Astrocyte (in vitro differentiated cells and primary cell): Measurements from ENCODE around the gene VASN. TPM values are rescaled to one million over a fixed set of nuclear protein-coding genes. Genes with fewer than 3 reads are reported as not detected.
A peak's percentile ranks its signal among the peaks of the same experiment; 100 is the strongest.

Experiments used
- DNase-seq: peaks from one replicate; pipeline ENCODE4 v3.0.0-alpha.2; 2010; ENCODE audit warnings: low read depth
- FAIRE-seq: peaks from 2 replicates; lab custom pipeline; 2011; peaks lifted over from hg19 to GRCh38; lab: Jason Lieb, UNC
- H2AFZ ChIP-seq: 2 replicates; pipeline ENCODE4 v1.6.0; 2012; ENCODE audit warnings: low read depth, low read length, inconsistent platforms
- H3K27ac ChIP-seq: 2 replicates; pipeline ENCODE4 v1.5.1; 2011; ENCODE audit warnings: low read depth, low read length, inconsistent platforms
- H3K27me3 ChIP-seq: 2 replicates; pipeline ENCODE4 v1.6.0; 2011; ENCODE audit warnings: low read length, inconsistent platforms; ENCODE audit not compliant: insufficient read depth
- H3K36me3 ChIP-seq: 2 replicates; pipeline ENCODE4 v1.5.1; 2011; ENCODE audit warnings: low read length, inconsistent platforms; ENCODE audit not compliant: insufficient read depth
- H3K4me1 ChIP-seq: 2 replicates; pipeline ENCODE4 v1.5.1; 2011; ENCODE audit warnings: low read length, inconsistent platforms; ENCODE audit not compliant: insufficient read depth
- H3K4me2 ChIP-seq: 2 replicates; pipeline ENCODE4 v1.6.0; 2012; ENCODE audit warnings: low read length, inconsistent platforms
- H3K4me3 ChIP-seq: 2 replicates; pipeline ENCODE4 v1.5.1; 2011; ENCODE audit warnings: low read depth, mild to moderate bottlenecking, low read length, inconsistent platforms; ENCODE audit not compliant: insufficient read depth
- H3K79me2 ChIP-seq: 2 replicates; pipeline ENCODE4 v1.6.0; 2012; ENCODE audit warnings: mild to moderate bottlenecking, low read length, inconsistent platforms; ENCODE audit not compliant: insufficient read depth
- H3K9ac ChIP-seq: 2 replicates; pipeline ENCODE4 v1.6.0; 2012; ENCODE audit warnings: mild to moderate bottlenecking, low read length, inconsistent platforms
- H3K9me3 ChIP-seq: 2 replicates; pipeline ENCODE4 v1.5.1; 2012; ENCODE audit warnings: low read depth, mild to moderate bottlenecking, low read length, inconsistent platforms; ENCODE audit not compliant: insufficient read depth
- H4K20me1 ChIP-seq: 2 replicates; pipeline ENCODE4 v1.6.0; 2012; ENCODE audit warnings: low read length, inconsistent platforms; ENCODE audit not compliant: insufficient read depth
- H3K27ac Mint-ChIP-seq: one replicate; pipeline ENCODE4 v1.8.0; 2021; ENCODE audit warnings: mild to moderate bottlenecking, mixed read lengths; ENCODE audit not compliant: unreplicated experiment
- H3K27me3 Mint-ChIP-seq: one replicate; pipeline ENCODE4 v1.8.0; 2021; ENCODE audit warnings: low read depth, mixed read lengths; ENCODE audit not compliant: unreplicated experiment
- H3K36me3 Mint-ChIP-seq: one replicate; pipeline ENCODE4 v1.8.0; 2021; ENCODE audit warnings: low read depth, mixed read lengths; ENCODE audit not compliant: unreplicated experiment
- H3K4me1 Mint-ChIP-seq: one replicate; pipeline ENCODE4 v1.8.0; 2021; ENCODE audit warnings: low read depth, mixed read lengths; ENCODE audit not compliant: unreplicated experiment
- H3K4me3 Mint-ChIP-seq: one replicate; pipeline ENCODE4 v1.8.0; 2021; ENCODE audit warnings: mild to moderate bottlenecking, moderate library complexity, mixed read lengths; ENCODE audit not compliant: unreplicated experiment
- H3K9me3 Mint-ChIP-seq: one replicate; pipeline ENCODE4 v1.8.0; 2021; ENCODE audit warnings: mild to moderate bottlenecking, mixed read lengths; ENCODE audit not compliant: unreplicated experiment
- EZH2 ChIP-seq: IDR thresholded peaks from 2 replicates; pipeline ENCODE4 v1.6.1; 2012; ENCODE audit warnings: mild to moderate bottlenecking, low read length, inconsistent platforms; ENCODE audit not compliant: insufficient read depth
- total RNA-seq: library from RNA; stranded (reverse); gene quantifications from 2 replicates; pipeline ENCODE4 v1.2.1, GENCODE V29; 2021
- TF ChIP-seq, protein P1 (sequence below): IDR thresholded peaks from 2 replicates; pipeline ENCODE4 v1.5.1; 2011; ENCODE audit warnings: low read depth, mild to moderate bottlenecking, inconsistent platforms, low read length, moderate library complexity; ENCODE audit not compliant: insufficient read depth

The VASN gene
- total RNA-seq, 1 donor from 2014 or later = 32.0 TPM

DNA sequence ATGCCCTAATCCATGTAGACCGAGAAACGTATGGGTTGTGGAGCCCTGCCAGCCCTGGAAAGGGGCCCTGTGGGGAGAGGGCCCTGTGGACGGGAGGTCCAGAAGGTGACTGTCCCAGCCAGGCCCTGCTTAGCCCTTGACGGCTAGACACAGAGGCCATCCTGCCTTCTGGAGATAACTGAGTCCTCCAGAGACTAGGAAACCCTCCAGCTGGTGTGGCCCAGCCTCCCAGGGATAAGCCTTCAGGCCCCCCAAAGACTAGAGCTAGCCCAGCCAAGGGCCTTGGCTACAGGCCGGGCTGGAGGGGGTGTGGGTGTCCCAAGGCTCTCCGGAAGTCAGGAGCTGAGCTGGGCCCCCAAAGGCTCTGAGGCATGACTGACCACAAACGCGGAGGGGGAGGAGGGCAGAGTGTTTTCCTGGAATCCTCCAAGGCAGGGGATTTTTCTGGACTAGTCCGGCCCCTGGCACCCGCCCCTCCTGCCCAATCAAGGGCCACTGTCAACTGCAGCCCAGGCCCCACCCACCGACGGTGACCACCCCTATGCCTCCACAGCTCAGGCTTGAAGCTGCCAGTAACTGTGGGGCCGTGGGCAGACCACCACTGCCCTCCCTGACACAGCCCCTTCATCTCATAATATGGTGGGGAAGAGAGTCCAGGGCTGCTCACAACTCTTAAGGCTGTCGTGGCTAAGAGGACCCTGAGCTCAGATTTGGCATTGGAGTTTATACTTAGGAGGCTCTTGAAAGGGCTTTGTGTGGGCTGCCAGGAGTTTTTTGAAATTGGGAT lies 885 bp upstream of the VASN start:
- FAIRE-seq (no peak), DNase-seq (peak; percentile 84)
- Histone ChIP-seq H3K27ac (peak overlapping the region; percentile 40), H3K27me3 (no peaks in the 10 kb centered on the region), H2AFZ (no peak overlapping the region), H3K4me1 (peaks cover 50% of the 10 kb centered on the region), H3K9ac (peak overlapping the region; percentile 45), H4K20me1 (peaks cover 32% of the 10 kb centered on the region), H3K79me2 (peaks cover 36% of the 10 kb centered on the region), H3K36me3 (no peaks in the 10 kb centered on the region), H3K4me2 (peak overlapping the region; percentile 96), H3K4me3 (no peak overlapping the region), H3K9me3 (no peaks in the 10 kb centered on the region)
- Mint-ChIP-seq H3K9me3 (no peaks in the 10 kb centered on the region), H3K4me3 (peak overlapping the region; percentile 77), H3K36me3 (peaks cover 5% of the 10 kb centered on the region), H3K4me1 (peaks cover 28% of the 10 kb centered on the region), H3K27ac (no peak overlapping the region), H3K27me3 (no peaks in the 10 kb centered on the region)
- TF ChIP-seq, protein P1, sequence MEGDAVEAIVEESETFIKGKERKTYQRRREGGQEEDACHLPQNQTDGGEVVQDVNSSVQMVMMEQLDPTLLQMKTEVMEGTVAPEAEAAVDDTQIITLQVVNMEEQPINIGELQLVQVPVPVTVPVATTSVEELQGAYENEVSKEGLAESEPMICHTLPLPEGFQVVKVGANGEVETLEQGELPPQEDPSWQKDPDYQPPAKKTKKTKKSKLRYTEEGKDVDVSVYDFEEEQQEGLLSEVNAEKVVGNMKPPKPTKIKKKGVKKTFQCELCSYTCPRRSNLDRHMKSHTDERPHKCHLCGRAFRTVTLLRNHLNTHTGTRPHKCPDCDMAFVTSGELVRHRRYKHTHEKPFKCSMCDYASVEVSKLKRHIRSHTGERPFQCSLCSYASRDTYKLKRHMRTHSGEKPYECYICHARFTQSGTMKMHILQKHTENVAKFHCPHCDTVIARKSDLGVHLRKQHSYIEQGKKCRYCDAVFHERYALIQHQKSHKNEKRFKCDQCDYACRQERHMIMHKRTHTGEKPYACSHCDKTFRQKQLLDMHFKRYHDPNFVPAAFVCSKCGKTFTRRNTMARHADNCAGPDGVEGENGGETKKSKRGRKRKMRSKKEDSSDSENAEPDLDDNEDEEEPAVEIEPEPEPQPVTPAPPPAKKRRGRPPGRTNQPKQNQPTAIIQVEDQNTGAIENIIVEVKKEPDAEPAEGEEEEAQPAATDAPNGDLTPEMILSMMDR = no peak
- no peak for TF ChIP-seq EZH2

DNA sequence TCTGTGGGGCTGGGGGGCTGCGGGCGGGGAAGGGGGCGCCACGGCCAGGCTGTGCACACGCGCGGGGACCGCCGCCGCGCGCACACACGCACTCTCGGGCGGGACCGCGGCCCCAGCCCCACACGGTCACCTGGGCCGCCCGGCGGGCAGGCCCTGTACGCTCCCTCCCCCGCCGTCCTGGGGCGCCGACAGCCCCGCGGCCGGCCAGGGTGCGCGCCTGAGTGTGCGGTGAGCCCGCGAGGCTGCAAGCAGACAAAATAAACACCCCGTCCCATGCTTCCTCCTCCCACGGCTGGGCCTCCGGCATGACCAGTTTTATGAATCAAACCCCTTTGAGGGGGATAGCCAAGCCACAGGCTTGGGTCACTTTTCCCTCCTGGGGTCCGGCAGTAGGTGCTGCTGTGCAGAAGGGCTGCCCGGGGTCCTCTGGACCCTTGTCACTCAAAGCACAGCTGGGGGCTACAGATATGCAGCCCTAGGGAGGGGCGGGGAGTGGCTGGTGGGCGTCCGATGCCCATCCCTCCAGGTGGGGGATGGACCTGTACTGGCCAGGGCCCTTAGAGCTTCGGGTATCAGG lies 441 bp downstream of the VASN start:
- H3K4me1 Mint-ChIP-seq = peaks cover 30% of the 10 kb centered on the region
- Histone ChIP-seq H3K9me3 (no peaks in the 10 kb centered on the region), H3K4me3 (peak overlapping the region; percentile 83), H3K4me2 (peak overlapping the region; percentile 96), H3K4me1 (peaks cover 64% of the 10 kb centered on the region), H3K27ac (peak overlapping the region; percentile 95), H3K36me3 (no peaks in the 10 kb centered on the region), H3K27me3 (no peaks in the 10 kb centered on the region), H4K20me1 (peaks cover 41% of the 10 kb centered on the region), H3K79me2 (peaks cover 49% of the 10 kb centered on the region), H3K9ac (peak overlapping the region; percentile 91), H2AFZ (no peak overlapping the region)
- H3K36me3 Mint-ChIP-seq = peaks cover 6% of the 10 kb centered on the region
- peak; percentile 47 for DNase-seq
- no peak overlapping the region for H3K27ac Mint-ChIP-seq
- FAIRE-seq = no peak
- H3K27me3 Mint-ChIP-seq = no peaks in the 10 kb centered on the region
- H3K4me3 Mint-ChIP-seq = peak overlapping the region; percentile 89
- TF ChIP-seq, protein P1 = no peak
- no peaks in the 10 kb centered on the region for H3K9me3 Mint-ChIP-seq
